HCT116 (cell line): ENCODE results near the gene TNNI2.

ENCODE experiments used
- CTCF ChIP-seq, 3 experiments: fragments of 200-600 bp in 1 of 3; sonication (generic) in 1 of 3; IDR thresholded peaks in 2 of 3; conservative IDR thresholded peaks in 1 of 3; 2 replicates each; pipeline ENCODE4 v1.5.1; 2012 to 2017; ENCODE audit warnings: low read depth in 2 of 3, low read length in 2 of 3, antibody characterized with exemption in 1 of 3, borderline replicate concordance in 1 of 3, control low read depth in 1 of 3, mild to moderate bottlenecking in 1 of 3, mixed read lengths in 1 of 3, mixed run types in 1 of 3, moderate library complexity in 1 of 3; ENCODE audit not compliant: insufficient read depth in 1 of 3
- EZH2 ChIP-seq: fragments of 200-600 bp; sonication (generic); IDR thresholded peaks from 2 replicates; pipeline ENCODE4 v1.6.1; 2017; ENCODE audit warnings: antibody characterized with exemption, mixed run types
- EZH2phosphoT487 ChIP-seq: fragments of 200-600 bp; IDR thresholded peaks from 2 replicates; pipeline ENCODE4 v1.6.1; 2018; ENCODE audit warnings: antibody characterized with exemption, borderline replicate concordance
- POLR2AphosphoS5 ChIP-seq: IDR thresholded peaks from 2 replicates; pipeline ENCODE4 v1.6.1; 2011; ENCODE audit warnings: mild to moderate bottlenecking, low read depth, low read length, moderate library complexity
- REST ChIP-seq: IDR thresholded peaks from 2 replicates; pipeline ENCODE4 v1.6.1; 2012; ENCODE audit warnings: low read depth
- SIN3A ChIP-seq: IDR thresholded peaks from 2 replicates; pipeline ENCODE4 v1.6.1; 2012; ENCODE audit warnings: low read depth
- SP1 ChIP-seq: IDR thresholded peaks from 2 replicates; pipeline ENCODE4 v1.6.1; 2012; ENCODE audit warnings: low read depth
- YY1 ChIP-seq: IDR thresholded peaks from 2 replicates; pipeline ENCODE4 v1.6.1; 2011; ENCODE audit warnings: low read length, low read depth, moderate library complexity, mild to moderate bottlenecking; ENCODE audit not compliant: insufficient replicate concordance; ENCODE audit errors: extremely low read depth
- ZBTB33 ChIP-seq: IDR thresholded peaks from 2 replicates; pipeline ENCODE4 v1.6.1; 2011; ENCODE audit warnings: mild to moderate bottlenecking, low read length, moderate library complexity; ENCODE audit not compliant: insufficient replicate concordance; ENCODE audit errors: extremely low read depth
- TF ChIP-seq, protein P1 (sequence below): IDR thresholded peaks from 2 replicates; pipeline ENCODE4 v1.6.1; 2012
- TF ChIP-seq, protein P2 (sequence below): IDR thresholded peaks from 2 replicates; pipeline ENCODE4 v1.6.1; 2012

DNA sequence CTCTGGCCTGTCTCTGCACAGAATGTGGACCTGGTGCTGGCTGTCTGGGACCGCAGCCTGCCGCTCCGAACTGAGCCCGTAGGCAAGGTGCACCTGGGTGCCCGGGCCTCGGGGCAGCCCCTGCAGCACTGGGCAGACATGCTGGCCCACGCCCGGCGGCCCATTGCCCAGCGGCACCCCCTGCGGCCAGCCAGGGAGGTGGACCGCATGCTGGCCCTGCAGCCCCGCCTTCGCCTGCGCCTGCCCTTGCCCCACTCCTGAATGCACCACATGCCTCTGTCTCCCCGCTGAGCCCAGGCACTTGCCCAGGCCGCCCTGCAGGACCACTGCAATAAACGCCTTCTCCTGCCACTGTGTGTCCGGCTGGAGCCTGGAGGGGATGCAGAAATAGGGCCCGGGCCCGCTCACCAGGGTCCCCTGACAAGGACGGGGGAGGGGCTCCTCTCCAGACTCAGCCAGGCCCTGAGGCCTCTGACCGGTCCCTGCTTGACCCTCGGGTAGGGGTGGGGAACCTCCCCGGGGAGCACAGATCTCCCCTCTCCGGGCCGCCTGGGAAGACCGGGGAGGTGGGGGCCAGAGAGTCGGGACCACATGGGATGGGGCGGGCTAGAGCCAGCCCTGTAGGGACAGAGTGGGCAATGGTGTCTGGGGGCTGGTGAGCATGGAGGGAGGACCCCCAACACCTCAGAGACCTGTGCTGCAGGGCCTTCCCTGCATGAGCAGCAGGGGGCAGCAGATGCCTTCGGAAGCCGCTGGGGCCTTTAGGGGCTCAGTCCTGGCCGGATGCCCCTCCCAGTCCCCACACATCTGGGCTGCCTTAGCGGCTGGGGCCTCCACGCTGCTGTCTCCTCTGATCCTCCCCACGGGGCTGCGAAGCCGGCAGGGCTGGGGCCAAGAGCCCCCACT, 1.4 kb upstream of the TNNI2 start:
- TF ChIP-seq EZH2: no peak
- peak in 2 of 3 experiments; percentile 80 to 89; a peak in 4 of 6 replicates for TF ChIP-seq CTCF (IDR thresholded peaks at IDR 0.05 in 2 of 3, conservative IDR thresholded peaks at IDR 0.05 in 1 of 3; ENCODE audit: borderline replicate concordance in 1 of 3, insufficient read depth in 1 of 3, low read depth in 2 of 3, low read length in 2 of 3)
- TF ChIP-seq SP1: no peak
- no peak for TF ChIP-seq ZBTB33
- no peak for TF ChIP-seq SIN3A
- TF ChIP-seq POLR2AphosphoS5: no peak
- no peak for TF ChIP-seq EZH2phosphoT487
- TF ChIP-seq, protein P1, sequence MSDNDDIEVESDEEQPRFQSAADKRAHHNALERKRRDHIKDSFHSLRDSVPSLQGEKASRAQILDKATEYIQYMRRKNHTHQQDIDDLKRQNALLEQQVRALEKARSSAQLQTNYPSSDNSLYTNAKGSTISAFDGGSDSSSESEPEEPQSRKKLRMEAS: no peak
- TF ChIP-seq, protein P2, sequence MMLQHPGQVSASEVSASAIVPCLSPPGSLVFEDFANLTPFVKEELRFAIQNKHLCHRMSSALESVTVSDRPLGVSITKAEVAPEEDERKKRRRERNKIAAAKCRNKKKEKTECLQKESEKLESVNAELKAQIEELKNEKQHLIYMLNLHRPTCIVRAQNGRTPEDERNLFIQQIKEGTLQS: no peak
- TF ChIP-seq REST: no peak
- no peak for TF ChIP-seq YY1
